IPS-15b (cell line): ENCODE results near the gene ELOA.
"Not testable (repeated sequence)": the region's sequence is repeated elsewhere in the genome, so short reads cannot be mapped to it uniquely, and the experiment has no call there.

ENCODE experiments used
- H3K27me3 ChIP-seq: one replicate; pipeline ENCODE4 v1.6.1; 2013; ENCODE audit warnings: low read length; ENCODE audit not compliant: control insufficient read depth, insufficient read depth
- H3K36me3 ChIP-seq: one replicate; pipeline ENCODE4 v1.6.1; 2013; ENCODE audit warnings: low read length; ENCODE audit not compliant: control insufficient read depth, insufficient read depth
- H3K4me1 ChIP-seq: one replicate; pipeline ENCODE4 v1.6.1; 2013; ENCODE audit warnings: mild to moderate bottlenecking, low read length; ENCODE audit not compliant: control insufficient read depth, insufficient read depth
- H3K4me3 ChIP-seq: one replicate; pipeline ENCODE4 v1.5.1; 2013; ENCODE audit warnings: low read depth, low read length
- H3K9ac ChIP-seq: one replicate; pipeline ENCODE4 v1.6.1; 2013; ENCODE audit warnings: low read depth, mild to moderate bottlenecking, low read length
- H3K9me3 ChIP-seq: one replicate; pipeline ENCODE4 v1.6.1; 2013; ENCODE audit warnings: mild to moderate bottlenecking, low read length; ENCODE audit not compliant: control insufficient read depth, insufficient read depth

ELOA gene

DNA sequence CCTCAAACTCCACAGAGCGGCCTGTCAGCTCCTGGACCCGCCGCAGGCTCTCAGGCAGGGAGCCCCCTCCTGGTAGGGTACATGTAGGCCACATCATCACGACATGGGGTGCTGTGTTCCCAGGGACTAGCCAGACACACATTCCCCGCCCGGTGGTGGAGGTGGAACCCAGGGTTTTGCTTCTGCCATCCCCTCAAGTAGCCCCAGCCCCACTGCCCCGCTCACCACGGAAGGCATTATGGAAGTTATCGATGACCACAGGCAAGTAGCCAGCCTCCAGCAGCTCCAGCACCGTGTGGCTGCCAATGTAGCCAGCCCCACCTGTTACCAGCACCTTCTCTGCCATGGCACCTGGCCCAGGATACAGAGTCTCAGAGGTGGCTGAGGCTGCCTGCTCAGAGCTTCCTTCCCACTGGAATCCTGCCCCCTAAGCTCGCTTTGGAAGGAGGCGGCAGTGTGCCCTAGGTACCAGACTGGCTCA lies 55.4 kb downstream of the ELOA start:
- Histone ChIP-seq H3K4me3 (peak overlapping the region; percentile 87), H3K27me3 (peaks cover 10% of the 10 kb centered on the region), H3K4me1 (peaks cover 5% of the 10 kb centered on the region), H3K36me3 (peaks cover 31% of the 10 kb centered on the region), H3K9me3 (no peaks in the 10 kb centered on the region), H3K9ac (no peak overlapping the region)

DNA sequence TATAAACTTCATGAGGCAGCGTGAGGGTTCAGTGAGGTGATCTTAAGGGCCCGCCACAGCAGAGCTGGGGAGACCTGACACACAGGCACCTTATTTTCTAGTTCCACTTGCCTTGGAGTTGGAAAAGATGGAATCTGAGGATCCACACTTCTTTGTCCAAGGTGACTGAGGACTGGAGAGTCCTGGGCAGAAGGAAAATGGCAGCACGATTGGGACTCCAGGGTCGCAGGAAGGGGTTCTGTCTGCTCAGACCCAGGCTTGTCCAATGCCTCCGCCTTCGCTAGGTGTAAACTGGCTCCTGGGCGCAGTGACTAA lies 55.9 kb downstream of the ELOA start:
- Histone ChIP-seq H3K4me1 (peaks cover 5% of the 10 kb centered on the region), H3K9ac (no peak overlapping the region)

DNA sequence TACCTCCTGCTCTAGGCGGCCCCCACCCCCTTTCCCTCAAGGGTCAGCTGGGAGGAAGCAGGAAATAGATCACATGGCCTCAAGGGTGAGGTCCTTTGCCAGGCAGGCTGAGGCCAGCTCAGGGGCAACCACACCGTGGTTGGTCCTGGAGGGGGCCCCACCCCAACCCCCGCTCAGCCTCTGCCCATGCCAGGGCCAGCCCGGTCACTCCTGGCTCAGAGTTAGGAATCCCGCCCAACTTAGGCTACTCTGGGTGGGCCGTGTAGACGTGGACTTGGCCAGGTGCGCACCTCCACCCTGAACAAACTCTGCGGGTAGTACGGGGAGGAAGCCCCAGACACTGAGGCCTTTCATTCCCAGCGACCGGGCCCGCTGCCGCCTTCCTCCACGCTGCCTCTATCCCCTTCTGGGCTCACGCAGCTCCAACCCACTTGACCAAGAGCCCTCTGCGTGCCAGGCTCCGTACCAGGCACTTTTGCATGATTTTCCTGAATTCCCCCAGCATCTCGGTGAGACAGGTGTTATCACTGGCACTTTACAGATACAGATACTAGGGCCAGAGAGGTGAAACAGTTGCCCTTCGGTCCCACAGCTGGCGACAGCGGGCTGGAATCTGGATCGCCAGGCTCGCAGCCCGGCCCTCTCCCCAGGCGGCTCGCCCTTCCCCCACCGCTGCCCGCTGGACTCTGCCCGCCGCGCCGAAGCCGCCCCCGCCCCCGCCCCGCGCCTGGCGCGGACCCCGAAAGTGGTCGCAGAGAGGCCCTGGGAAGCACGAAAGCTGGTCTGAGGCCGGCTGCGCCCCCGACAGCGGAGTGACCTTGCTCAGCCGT lies 56.5 kb downstream of the ELOA start:
- Histone ChIP-seq H3K9ac (peak overlapping the region; percentile 81), H3K36me3 (peaks cover 24% of the 10 kb centered on the region), H3K4me1 (peaks cover 5% of the 10 kb centered on the region), H3K4me3 (peak overlapping the region; percentile 87), H3K27me3 (peaks cover 10% of the 10 kb centered on the region), H3K9me3 (no peaks in the 10 kb centered on the region)

More for the DNA sequence above, 55.9 kb downstream of the ELOA start:
- no peaks in the 10 kb centered on the region for H3K9me3 ChIP-seq
- peaks cover 30% of the 10 kb centered on the region for H3K36me3 ChIP-seq
- peaks cover 10% of the 10 kb centered on the region for H3K27me3 ChIP-seq
- peak overlapping the region; percentile 87 for H3K4me3 ChIP-seq

DNA sequence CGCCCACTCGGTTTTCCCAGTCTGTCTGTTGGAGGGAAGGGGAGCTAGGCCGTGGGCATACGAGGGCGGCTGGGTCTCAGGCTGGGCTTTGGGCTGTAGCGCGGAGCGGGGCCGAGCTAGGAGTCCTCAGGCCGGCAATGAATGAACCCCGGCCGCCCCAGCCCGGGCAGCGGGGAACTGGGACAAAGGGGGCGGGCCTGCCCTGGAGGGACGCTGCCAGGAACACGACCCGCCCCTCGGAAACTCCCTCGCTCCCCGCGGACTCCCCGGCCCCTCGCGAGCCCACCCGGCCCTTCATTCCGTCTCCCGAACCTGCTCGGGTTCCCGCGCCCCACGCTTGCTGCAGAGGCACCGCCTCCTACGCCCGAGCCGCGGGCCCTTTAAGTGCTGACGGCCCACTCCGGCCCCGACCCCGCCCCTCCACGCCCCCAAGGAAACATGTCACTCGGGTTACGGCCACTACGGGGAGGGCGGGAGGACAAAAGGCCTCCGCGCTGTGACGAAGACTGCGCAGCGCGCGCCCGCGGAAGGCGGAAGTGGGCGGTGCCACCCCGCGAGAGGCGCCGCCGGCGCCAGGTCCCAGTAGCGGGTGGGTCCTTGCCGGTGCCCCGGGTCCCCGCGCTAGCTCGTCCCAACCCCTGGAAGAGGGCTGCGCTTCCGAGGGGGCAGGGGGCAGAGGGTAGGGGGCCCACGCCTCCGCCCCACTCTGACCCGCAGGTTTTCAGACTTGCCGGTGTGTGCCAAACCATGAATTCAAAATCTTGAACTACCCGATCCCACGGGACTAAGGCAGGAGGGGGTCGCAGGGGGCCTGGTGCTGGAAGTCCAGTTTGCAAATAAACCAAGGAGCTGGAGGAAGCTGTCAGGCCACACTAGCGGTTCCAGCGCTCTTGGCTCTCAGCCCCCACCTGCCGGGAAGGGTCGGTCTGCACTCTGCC lies 57.4 kb downstream of the ELOA start, which contains the start of gene GALE:
GALE (minus strand) TSS at position 355 of the 938 bp plus-strand sequence. CDS start 1,747 bp downstream, outside the sequence.
- Histone ChIP-seq H3K4me1 (peaks cover 5% of the 10 kb centered on the region), H3K9ac (peak within 1 kb of the TSS; percentile 81), H3K36me3 (peaks cover 24% of the 10 kb centered on the region)

DNA sequence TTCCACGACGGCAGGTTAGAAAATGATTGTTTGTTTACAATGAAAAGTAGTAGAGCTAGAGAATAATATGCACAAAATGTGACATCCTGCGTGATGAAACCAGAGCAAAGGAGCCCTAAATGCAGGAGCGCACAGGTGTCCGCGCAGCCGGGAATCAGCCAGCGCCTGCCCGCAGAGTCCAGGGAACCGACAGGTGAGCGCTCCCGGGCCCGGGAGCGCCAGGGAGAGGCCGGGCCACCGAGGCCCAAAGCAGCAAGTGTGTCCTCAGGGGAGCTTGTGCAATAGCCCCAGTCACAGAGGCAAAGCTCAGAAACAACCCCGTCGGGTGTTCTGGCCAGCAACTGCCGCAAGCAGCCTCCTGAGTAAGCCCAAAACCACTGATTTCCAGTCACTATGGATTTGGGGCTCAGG lies 58.1 kb downstream of the ELOA start:
- H3K36me3 ChIP-seq, result peaks cover 24% of the 10 kb centered on the region
- no peak overlapping the region for H3K9ac ChIP-seq
- peaks cover 10% of the 10 kb centered on the region for H3K27me3 ChIP-seq
- H3K4me3 ChIP-seq, result peak overlapping the region; percentile 87
- peaks cover 5% of the 10 kb centered on the region for H3K4me1 ChIP-seq
- no peaks in the 10 kb centered on the region for H3K9me3 ChIP-seq

More for the DNA sequence above, 57.4 kb downstream of the ELOA start, which contains the start of gene GALE:
- no peaks in the 10 kb centered on the region for H3K9me3 ChIP-seq
- H3K27me3 ChIP-seq, result peaks cover 10% of the 10 kb centered on the region
- H3K4me3 ChIP-seq, result peak within 1 kb of the TSS; percentile 87

DNA sequence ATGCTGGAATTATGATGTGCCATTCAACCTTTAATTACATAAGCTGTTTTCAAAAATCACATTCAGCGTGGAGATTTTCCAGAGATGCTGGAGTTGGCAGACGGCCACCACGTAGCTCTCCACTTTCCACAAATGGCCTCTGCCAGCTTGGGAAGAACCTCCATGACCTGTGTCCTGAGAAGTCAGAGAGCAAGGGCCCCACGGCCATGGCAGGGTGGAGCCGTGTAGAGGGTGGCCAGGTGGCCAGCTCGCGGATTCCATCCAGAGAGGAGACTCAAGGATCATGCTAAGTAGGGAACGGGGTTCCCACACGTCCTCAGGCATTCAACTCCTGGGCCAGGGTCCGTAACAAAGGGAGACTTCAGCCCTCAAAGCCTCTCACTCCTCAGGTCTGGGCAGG lies 58.6 kb downstream of the ELOA start:
- H3K27me3 ChIP-seq, result peaks cover 10% of the 10 kb centered on the region
- H3K36me3 ChIP-seq, result peaks cover 18% of the 10 kb centered on the region
- H3K9ac ChIP-seq, result no peak overlapping the region
- no peak overlapping the region for H3K4me3 ChIP-seq
- no peaks in the 10 kb centered on the region for H3K9me3 ChIP-seq
- peaks cover 5% of the 10 kb centered on the region for H3K4me1 ChIP-seq

DNA sequence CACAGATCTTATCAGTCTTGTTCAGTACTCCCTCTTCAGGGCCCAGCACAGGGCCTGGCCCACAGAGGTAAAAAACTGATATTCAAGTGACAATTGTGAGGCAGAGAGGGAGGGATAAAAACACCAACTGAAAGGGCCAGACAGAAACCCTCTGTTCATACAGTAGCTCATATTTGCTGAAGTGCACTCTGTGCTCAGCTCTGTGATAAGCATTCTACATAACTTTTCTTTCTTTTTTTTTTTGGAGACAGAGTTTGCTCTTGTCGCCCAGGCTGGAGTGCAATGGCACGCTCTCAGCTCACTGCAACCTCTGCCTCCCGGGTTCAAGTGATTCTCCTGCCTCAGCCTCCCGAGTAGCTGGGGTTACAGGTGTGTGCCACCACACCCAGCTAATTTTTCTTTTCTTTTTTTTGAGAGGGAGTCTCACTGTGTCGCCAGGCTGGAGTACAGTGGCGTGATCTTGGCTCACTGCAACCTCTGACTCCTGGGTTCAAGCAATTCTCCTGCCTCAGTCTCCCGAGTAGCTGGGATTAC lies 59.6 kb downstream of the ELOA start:
- H3K9me3 ChIP-seq, H3K9ac ChIP-seq, H3K4me3 ChIP-seq, H3K4me1 ChIP-seq: not testable (repeated sequence)
- H3K27me3 ChIP-seq, result peaks cover 10% of the 10 kb centered on the region
- H3K36me3 ChIP-seq, result peaks cover 11% of the 10 kb centered on the region

DNA sequence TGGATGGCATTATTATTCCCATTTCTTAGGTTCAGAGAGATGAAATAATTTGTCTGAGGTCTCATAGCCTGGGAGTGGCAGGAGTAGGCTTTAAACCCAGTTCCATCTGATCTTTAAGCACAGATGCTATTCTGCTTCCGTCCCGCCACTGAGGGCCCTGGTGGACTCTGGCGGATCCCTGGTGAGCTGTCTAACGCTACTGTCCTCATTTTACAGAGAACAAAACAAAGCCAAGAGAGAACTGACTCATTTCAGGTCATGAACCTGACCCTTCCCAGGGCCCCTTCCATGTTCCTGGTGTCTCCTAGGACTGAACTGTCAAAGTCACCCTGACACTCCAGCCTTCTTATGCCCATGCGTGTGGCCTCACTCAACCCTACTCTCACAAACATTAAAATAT lies 60.4 kb downstream of the ELOA start:
- H3K4me3 ChIP-seq, result no peak overlapping the region
- no peaks in the 10 kb centered on the region for H3K9me3 ChIP-seq
- H3K4me1 ChIP-seq, result peaks cover 5% of the 10 kb centered on the region
- H3K36me3 ChIP-seq, result peaks cover 4% of the 10 kb centered on the region
- peaks cover 10% of the 10 kb centered on the region for H3K27me3 ChIP-seq
- no peak overlapping the region for H3K9ac ChIP-seq

DNA sequence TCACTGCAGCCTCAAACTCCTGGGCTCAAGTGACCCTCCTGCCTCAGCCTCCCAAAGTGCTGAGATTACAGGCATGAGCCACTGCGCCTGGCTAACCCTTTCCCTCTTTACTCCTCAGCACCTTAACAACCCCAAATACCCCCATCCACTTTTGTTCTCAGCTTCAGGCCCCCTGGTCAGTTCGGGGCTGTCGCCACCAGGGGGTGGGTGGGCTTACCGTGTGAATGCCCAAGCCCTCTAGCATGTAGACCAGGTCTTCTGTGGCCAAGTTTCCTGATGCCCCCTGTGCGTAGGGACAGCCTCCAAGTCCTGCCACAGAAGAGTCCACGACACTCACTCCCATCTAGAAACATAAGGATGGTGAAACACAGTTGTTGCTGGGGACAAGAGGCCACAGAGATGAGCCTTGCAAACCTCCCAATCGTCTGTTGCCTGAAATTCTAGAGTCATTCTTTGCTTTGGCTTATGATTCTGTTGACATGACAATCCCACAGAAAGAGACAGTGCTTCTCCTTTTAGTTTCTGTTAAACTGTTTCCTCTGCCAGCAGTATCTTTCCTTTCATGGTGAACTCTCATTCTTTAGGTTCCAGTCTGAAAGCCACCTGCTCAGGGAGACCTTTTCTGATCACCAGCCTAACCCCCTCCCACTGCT lies 61.0 kb downstream of the ELOA start:
- Histone ChIP-seq H3K9me3 (no peaks in the 10 kb centered on the region), H3K36me3 (no peaks in the 10 kb centered on the region), H3K9ac (no peak overlapping the region), H3K4me1 (peaks cover under 1% of the 10 kb centered on the region), H3K4me3 (no peak overlapping the region), H3K27me3 (peaks cover 10% of the 10 kb centered on the region)

DNA sequence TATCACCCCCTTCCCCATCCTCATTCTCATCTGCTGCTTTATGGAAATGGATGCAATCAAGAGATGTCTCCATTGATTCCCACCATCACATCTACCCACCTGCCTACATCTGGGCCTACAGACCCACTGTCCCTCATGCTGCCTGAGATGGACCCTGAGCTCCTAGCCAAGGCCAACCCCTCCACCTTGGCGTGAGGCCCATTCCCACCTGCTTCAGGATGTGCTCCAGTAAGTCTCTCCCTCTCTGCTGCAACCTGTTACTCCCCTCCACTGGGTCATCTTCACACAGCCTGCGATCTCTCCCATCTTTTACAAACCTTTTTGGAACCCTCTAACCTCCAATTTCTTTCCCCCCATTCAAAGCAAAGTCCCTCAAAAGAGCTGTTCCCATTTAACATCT lies 61.8 kb downstream of the ELOA start:
- H3K36me3 ChIP-seq, result no peaks in the 10 kb centered on the region
- H3K4me1 ChIP-seq, result no peaks in the 10 kb centered on the region
- H3K9ac ChIP-seq, result no peak overlapping the region

DNA sequence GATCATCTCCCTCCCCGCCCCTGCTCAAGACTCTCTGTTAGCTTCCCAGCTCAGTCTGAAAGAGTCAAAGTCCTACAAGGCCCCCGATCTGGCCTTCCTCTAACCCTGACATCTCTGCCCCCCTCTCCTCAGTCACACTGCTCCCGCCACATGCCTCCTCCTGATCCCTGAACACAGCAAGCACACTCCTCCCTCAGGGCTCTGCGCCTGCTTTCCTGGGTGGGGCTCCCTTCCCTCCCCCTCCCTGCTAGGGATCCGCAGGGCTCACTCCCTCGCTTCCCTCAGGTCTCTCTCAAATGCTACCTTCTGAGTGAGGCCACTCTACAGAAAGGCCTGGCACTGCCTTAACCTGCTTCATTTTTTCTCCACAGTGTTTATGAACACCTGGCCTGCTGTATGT lies 63.0 kb downstream of the ELOA start:
- no peak overlapping the region for H3K4me3 ChIP-seq
- H3K9ac ChIP-seq, result no peak overlapping the region
- H3K36me3 ChIP-seq, result no peaks in the 10 kb centered on the region
- peaks cover 3% of the 10 kb centered on the region for H3K4me1 ChIP-seq
- peaks cover 10% of the 10 kb centered on the region for H3K27me3 ChIP-seq
- H3K9me3 ChIP-seq, result no peaks in the 10 kb centered on the region

More for the DNA sequence above, 61.8 kb downstream of the ELOA start:
- H3K4me3 ChIP-seq, result no peak overlapping the region
- no peaks in the 10 kb centered on the region for H3K9me3 ChIP-seq
- peaks cover 10% of the 10 kb centered on the region for H3K27me3 ChIP-seq
